ENCODE data around the gene KCNAB2.
"Not testable (repeated sequence)": the region's sequence is repeated elsewhere in the genome, so short reads cannot be mapped to it uniquely, and the experiment has no call there.

KCNAB2 gene

DNA sequence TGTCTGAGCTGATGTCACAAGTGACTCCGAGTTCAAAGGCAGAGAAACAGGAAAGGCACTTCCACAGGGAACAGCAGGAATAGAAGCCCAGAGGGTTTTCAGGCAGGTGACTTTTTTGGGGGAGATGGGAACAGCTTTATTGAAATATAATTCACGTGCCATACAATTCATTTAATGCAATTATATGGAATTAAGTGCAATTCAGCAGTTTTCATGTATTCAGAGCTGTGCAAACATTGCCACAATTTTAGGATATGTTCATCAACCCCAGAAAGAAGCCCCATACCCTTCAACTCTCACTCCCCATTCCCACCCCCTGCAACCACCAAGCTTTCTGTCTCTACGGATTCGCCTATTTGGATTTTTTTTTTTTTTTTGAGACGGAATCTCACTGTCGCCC lies 17.0 kb downstream of the KCNAB2 start:
- DNase-seq, result no peak

DNA sequence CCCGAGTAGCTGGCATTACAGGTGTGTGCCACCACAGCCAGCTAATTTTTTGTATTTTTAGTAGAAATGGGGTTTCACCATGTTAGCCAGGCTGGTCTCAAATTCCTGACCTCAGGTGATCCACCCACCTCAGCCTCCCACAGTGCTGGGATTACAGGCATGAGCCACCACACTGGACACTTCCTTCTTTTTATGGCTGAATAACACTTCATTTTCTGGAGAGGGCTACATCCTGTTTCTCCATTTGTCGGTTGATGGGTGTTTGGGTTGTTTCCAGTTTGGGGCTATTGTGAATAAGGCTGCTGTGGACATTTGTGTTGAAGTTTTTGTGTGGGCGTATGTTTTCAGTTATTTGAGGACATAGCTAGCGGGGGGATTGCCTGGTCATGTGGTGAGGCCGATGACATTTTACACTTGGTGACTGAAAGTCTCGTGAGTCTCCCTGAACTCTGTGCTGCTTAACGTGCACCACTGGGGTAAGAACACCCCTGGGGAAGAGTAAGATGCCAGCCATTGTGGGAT lies 17.9 kb downstream of the KCNAB2 start:
- DNase-seq, result not testable (repeated sequence)

DNA sequence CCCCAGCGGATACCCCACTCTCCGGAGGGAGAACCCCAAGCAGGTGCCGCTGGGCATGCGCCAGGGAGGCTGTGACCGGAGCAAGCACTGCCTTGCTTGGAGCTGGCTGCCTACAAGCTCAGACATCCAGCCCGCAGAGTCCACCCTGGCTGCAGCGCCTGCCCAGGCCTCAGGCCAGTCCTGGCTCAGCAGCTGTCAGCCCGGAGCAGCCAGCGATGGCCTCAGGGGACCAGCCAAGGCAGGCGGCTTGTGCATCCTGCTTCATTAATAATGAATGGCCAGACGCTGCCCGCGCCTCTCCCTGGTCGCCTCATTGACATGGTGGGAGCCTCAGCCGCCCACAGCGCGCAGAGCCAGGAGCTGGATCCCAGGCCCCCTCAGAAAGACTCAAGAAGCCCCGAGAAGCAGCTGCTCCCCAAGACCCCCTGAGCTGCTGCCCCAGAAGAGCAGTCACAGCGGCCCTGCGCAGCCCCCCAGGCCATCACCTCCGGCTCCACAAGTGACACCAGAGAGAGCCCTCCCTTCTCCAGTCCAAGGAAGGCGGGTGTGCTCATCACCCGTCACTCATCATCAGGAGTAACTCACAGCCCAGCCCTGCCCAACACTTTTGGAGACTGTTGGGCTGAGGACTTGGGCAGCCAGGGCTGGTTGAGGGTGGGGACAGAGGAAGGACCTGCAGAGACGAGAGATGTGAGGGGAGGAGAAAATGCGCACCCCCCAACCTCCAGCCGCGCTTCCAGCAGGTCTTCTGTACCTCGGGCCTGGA lies 19.6 kb downstream of the KCNAB2 start:
- no peak for DNase-seq

GRCh38 chr1:6066680-6067079 lies 21.0 kb downstream of the KCNAB2 start:
- DNase-seq, result no peak

GRCh38 chr1:6068073-6068472 lies 22.4 kb downstream of the KCNAB2 start:
- DNase-seq, result no peak

GRCh38 chr1:6068932-6069331 lies 23.2 kb downstream of the KCNAB2 start:
- no peak for DNase-seq

DNA sequence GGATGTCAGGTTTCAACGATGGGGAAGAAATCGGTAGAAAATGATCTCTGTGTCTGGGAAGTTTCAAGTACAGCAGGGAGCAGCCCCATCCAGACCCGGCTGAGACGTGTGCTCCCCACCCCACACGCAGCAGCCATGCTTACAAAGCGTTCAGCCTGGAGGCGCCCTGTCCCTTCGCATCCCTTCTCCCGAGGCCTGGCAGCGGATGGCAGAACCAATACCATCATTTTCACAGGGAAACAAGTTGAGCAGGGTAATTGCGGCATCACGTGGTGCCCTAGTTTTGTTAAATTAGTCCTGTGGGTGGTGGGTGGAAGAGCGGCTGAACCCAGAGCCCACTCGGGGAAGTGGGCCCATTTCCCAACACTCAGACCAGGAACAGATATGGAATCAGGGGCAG lies 23.9 kb downstream of the KCNAB2 start:
- no peak for DNase-seq

DNA sequence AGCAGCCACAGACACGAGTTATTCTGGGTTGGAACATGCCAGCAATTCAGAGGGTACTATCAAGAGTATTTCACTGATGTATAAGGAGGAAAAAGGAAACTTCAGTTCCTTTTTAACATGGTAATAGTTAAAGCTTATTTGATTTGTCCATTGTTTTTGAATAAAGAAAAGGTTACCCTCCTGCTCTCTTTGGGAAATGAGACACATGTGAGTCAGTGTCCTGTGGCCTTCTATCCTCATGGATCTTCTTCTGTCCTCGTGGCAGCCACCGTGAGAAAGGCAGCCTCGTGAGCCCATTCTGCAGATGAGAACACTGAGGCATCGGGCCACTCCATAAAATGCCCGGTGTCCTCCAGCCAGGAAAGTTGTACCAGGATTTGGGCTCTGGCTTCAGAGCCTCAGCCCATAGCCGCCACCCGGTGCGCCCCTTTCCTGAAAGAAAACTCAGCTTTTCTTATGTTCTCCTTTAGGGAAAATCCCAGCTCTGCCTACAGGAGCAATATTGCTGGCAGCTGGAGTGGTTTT lies 24.8 kb downstream of the KCNAB2 start:
- DNase-seq, result no peak

DNA sequence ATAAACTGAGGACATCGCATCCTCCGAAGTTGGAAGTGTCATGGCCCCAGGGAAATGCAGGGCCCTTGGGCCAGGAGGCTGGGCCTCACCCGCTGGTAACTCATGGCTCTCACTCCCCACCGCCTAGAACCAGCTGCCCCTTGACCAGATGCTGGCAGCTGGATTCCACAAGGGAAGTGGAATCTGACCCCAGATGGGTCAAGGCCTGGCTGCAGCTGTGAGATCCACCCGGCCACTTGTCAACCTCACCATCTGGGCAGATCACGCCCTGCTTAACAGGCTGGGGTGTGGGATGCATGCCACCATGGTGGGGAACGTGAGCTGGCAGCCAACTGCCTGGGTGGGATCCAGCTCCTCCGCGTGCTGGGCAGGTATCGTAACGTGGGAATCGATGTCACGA lies 25.5 kb downstream of the KCNAB2 start:
- no peak for DNase-seq

- DNase-seq, result no peak
Measured at GRCh38 chr1:6072774-6073479, 27.2 kb downstream of the KCNAB2 start.

GRCh38 chr1:6073480-6074053 lies 27.9 kb downstream of the KCNAB2 start:
- DNase-seq, result no peak

DNA sequence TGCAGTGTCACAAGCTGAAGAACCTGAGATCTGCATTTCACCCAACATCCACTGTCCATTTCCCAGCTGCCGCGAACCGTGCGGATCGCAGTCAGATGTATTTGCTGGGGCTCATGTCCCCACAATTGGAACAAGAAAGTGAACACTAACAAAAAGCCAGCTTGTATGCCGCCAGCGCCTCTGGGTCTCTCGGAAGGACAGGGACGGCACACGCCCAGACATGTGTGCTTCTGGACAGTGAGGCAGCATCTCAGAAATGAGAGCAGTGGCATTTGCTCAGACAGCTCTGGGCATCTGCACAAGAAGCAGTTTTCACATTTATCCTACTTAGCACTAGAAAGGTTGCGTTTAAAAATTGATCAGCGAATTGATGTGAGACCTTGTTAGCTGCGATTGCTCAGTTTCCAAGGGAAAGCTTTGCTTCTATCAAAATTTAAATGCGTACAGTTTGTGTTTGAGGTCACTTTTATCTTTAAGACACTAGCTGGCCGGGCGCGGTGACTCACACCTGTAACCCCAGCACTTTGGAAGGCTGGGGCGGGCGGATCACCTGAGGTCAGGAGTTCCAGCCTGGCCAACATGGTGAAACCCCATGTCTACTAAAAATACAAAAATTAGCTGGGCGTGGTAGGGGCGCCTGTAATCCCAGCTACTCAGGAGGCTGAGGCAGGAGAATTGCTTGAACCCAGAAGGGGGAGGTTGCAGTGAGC lies 28.7 kb downstream of the KCNAB2 start:
- DNase-seq, result no peak

DNA sequence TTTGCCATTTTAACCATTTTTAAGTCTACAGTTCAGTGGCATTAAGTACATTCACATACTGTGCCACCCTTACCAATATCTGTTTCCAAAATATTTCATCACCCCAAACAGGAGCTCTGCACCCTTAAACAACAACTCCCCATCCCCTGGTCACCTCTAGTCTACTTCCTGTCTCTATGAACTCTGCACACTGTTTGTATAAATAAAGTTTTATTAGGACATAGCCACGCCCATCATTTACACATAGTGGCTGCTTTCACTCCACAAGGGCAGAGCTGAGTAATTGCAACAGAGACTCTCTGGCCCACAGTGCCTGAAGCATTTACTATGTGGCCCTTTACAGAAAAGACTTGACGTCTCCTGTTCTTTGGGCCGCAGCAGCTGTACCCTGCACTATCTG lies 30.1 kb downstream of the KCNAB2 start:
- DNase-seq, result no peak

DNA sequence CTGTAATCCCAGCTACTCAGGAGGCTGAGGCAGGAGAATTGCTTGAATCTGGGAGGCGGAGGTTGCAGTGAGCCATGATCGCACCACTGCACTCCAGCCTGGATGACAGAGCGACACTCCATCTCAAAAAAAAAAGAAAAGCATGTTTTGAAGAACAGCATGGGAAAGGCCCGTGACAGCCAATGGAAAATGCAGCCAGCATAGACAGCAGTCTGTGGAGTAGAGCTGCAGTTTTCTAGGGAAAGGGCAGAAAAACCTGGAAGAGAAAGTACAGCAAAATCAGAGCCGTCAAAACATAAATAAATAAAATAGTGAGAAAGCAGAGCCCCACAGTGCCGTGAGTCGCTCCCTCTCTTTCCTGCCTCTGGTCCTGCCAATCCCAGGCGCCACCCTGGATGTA lies 31.4 kb downstream of the KCNAB2 start:
- DNase-seq, result not testable (repeated sequence)

DNA sequence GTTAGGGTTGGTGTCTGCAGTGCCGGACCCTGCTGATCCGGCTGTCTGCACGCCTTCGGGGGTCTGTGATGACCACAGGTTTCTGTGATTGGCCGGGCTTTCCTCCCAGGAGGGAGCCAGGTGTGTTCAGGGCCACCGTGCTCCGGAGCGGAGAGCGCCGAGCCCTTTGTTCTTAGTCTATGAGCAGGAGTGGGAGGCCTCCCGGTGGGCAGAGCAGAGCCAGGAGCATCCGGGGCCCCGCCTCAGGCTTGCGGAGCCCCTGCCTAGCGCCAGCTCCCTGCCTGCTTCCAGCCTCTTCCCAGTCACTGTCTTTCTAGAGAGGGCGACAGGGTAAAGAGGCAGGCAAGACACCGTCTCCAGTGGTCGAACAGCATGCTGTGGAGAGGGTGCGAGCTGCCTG lies 31.8 kb downstream of the KCNAB2 start:
- no peak for DNase-seq

DNA sequence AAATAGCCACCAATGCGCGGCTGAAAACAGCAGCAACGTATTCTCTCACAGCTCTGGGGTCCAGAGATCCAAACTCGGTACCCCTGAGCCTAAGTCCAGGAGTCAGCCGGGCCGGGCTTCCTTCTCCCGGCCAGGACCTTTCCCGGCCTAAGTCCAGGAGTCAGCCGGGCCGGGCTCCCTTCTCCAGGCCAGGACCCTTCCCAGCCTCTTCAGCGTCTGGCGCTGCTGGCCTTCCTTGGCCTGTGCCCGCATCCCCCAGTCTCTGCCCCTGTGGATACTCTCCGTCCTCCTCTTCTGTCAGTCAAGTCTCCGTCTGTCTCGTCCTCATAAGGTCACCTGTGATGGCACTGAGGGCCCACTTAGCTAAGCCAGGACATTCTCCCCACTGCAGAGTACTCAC lies 32.2 kb downstream of the KCNAB2 start:
- no peak for DNase-seq

DNA sequence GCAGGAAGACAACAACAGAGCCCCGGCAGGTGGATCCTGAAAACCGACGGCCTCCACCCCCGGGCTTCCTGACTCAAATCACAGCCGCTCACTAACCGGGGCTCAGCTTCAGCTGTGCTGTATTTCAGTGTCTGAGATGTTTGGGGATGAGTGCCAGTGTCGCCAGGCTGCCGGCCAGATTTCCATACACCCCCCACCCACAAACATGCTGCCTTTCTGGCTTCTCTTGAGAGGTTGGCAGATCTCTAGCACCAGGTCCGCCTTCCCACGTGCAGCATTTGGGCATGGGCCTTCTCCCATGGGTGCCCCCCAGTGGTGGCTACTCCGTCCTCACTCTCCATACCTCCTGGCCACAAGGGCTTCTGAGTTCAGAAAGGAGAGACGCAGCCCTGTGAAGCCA lies 34.8 kb downstream of the KCNAB2 start:
- no peak for DNase-seq

GRCh38 chr1:6081901-6082300 lies 36.2 kb downstream of the KCNAB2 start:
- DNase-seq, result no peak

DNA sequence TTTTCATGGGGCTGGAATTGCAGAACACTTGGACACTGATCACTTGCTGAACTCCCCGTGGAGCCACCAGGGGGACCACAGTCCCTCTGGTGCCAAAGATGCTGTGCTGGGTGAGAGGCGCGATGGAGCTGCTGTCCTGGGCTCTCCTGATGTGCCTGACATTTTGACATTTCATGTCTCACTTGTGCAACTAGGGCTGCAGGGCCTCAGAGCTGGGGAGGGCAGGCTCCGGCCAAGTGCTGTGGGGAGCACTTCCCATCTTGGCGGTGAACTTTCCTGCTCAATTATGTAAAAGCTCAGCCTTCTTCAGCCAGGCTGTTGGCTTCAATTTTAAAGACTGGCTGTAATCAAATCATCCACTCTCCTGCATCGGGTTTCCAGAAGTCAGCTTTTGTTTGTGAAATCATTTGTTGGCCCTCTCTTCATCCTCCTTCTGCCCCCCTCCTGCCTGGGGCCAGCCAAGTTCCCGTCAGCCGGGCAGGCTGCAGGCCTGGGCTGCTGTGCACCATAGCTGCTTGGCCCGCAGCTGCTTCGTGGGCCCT lies 36.8 kb downstream of the KCNAB2 start:
- no peak for DNase-seq

- DNase-seq, result no peak
Measured at GRCh38 chr1:6083385-6083784, 37.7 kb downstream of the KCNAB2 start.

GRCh38 chr1:6083801-6084446 lies 38.2 kb downstream of the KCNAB2 start:
- no peak for DNase-seq

DNA sequence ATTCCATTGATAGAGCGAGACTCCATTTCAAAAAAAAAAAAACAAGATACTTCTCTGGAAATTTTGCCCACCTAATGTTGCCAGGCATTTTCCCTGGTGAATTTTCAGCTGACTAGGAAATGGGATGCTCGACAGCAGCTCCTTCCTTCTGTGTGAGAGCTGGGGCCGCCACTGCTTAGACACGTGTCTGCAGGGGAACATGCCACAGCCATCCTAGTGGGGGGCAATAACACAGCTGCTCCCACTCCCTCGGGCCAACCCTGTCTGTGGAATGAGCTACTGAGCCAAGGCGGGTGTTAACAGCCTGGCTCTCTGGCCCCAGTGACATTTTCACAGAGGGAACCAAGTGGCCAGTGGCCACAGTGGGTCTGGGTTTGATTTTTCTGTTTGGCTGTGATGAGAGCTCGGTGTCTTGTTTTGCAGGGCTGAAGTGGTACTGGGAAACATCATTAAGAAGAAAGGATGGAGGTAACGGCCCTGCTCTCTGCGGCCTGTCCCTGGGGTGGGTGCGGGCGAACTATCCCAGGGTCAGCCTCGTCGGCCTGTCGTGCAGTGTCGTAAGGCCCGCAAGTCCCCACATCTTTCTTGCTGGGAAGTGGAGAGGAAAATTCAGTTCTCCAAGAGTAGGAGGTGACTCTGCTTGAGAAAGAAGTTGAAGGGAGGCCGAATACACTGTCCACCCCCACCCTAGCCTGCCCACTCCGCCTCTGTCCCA lies 39.2 kb downstream of the KCNAB2 start:
- DNase-seq, result no peak
